ENCODE data around the gene LIPN. TPM values are rescaled to one million over a fixed set of nuclear protein-coding genes. Genes with fewer than 3 reads are reported as not detected.
A peak's percentile ranks its signal among the peaks of the same experiment; 100 is the strongest.
"Not testable (repeated sequence)": the region's sequence is repeated elsewhere in the genome, so short reads cannot be mapped to it uniquely, and the experiment has no call there.

Gene LIPN
- total RNA-seq, result not detected
- not detected for polyA plus RNA-seq (ENCODE audit: insufficient read depth in 1 of 8, insufficient read length in 8 of 8, low replicate concordance in 1 of 8)
- long read RNA-seq, donor 1, result 0 reads
- long read RNA-seq, donor 2, result 0 reads
- long read RNA-seq, donor 3, result 0 reads
- long read RNA-seq, donor 4, result 0 reads
- long read RNA-seq, donor 5, result 0 reads
- long read RNA-seq, donor 6, result 0 reads
- long read RNA-seq, donor 7, result 0 reads
- long read RNA-seq, donor 8, result 0 reads
- long read RNA-seq, donor 9, result 0 reads
- long read RNA-seq, donor 10, result 0 reads
- long read RNA-seq, donor 11, result 0 reads

DNA sequence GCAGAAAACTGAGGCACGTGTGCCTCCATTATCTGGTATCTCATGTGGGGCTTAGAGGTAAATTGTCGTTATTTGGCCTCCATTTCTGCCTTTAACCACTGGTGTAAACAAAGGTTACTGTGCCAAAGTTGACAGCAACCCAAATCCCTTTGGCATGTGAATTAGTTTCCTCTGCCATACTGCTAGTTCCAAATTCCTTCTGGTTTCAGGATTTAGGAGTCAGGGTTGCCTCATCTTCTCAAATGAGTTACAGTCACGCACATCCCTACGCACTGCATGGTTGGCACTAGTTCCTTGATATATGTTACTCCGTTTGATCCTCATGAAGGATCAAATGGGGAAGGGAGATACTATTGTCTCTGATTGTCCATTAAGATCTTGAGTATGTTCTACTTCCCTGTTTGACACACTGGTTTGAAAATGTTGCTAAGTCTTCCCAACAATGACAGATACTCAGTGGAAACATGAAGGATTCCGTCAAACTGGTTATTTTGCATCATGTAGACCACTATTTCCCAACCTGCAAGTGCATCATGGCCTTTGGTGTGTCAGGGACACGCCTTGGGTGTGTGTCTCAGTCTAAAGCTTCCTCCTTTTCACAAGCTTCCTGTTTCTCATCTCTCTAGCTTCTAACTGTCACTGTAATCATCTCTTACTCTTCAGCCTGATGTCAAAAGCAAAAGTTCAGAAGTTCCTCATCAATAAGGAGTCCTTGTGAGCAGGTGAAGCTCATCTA is at the start of gene LIPN:
Gene LIPN (plus strand): TSS at position 655 of the 736 bp plus-strand sequence. CDS start 1,386 bp downstream, outside the sequence.
- H3K36me3 ChIP-seq (ENCODE audit: control insufficient read depth, insufficient read depth, low read length), result no peaks in the 10 kb centered on the region
- 89% methylated on average over 3 of the region's 7 CpGs for WGBS (ENCODE audit: insufficient coverage)
- H3K27ac ChIP-seq (ENCODE audit: low read length), result no peak within 1 kb of the TSS
- no peaks in the 10 kb centered on the region for H3K9me3 ChIP-seq (replicated peaks; ENCODE audit: control insufficient read depth, low read depth, low read length)
- no peak within 1 kb of the TSS for H3K4me3 ChIP-seq (ENCODE audit: low read length)
- no peaks in the 10 kb centered on the region for H3K27me3 ChIP-seq (ENCODE audit: control insufficient read depth, insufficient read depth, low read length)
- peak; percentile 4 for DNase-seq
- H3K4me1 ChIP-seq (ENCODE audit: control insufficient read depth, insufficient read depth, low read length), result no peaks in the 10 kb centered on the region

DNA sequence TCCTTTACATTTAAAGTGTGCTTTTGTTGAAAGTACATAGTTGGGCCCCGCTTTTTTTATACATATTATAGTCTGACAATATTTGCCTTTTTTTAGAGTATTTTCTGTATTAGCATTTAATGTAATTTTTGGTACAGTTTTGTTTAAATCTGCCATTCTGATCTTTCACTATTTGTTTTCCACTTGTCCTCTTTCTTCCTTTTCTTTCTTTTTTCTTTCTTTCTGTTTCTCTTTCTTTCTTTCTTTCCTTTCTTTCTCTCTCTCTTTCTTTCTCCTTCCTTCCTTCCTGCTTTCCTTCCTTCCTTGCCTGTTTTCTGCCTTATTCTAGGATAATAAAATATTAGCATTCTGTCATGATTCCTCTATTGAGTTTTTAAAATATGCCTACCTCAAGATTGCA is 44.3 kb upstream of the LIPN start:
- Histone ChIP-seq H3K36me3 (ENCODE audit: control insufficient read depth, insufficient read depth, low read length) (no peaks in the 10 kb centered on the region), H3K4me1 (ENCODE audit: control insufficient read depth, insufficient read depth, low read length) (no peaks in the 10 kb centered on the region), H3K27me3 (ENCODE audit: control insufficient read depth, insufficient read depth, low read length) (no peaks in the 10 kb centered on the region), H3K9me3 (replicated peaks; ENCODE audit: control insufficient read depth, low read depth, low read length) (no peaks in the 10 kb centered on the region), H3K4me3 (ENCODE audit: low read length) (no peak overlapping the region), H3K27ac (ENCODE audit: low read length) (no peak overlapping the region)
- no peak for DNase-seq
- WGBS (ENCODE audit: insufficient coverage), result no CpG with 5 or more reads among the region's 1 CpG

GRCh38 chr10:88721392-88721791 is 38.4 kb upstream of the LIPN start:
- WGBS (ENCODE audit: insufficient coverage), result 42% methylated on average over 1 of the region's 4 CpGs
- no peaks in the 10 kb centered on the region for H3K9me3 ChIP-seq (replicated peaks; ENCODE audit: control insufficient read depth, low read depth, low read length)
- no peak for DNase-seq
- H3K4me3 ChIP-seq (ENCODE audit: low read length), result no peak overlapping the region
- no peaks in the 10 kb centered on the region for H3K4me1 ChIP-seq (ENCODE audit: control insufficient read depth, insufficient read depth, low read length)
- H3K36me3 ChIP-seq (ENCODE audit: control insufficient read depth, insufficient read depth, low read length), result no peaks in the 10 kb centered on the region
- H3K27me3 ChIP-seq (ENCODE audit: control insufficient read depth, insufficient read depth, low read length), result no peaks in the 10 kb centered on the region
- H3K27ac ChIP-seq (ENCODE audit: low read length), result no peak overlapping the region

DNA sequence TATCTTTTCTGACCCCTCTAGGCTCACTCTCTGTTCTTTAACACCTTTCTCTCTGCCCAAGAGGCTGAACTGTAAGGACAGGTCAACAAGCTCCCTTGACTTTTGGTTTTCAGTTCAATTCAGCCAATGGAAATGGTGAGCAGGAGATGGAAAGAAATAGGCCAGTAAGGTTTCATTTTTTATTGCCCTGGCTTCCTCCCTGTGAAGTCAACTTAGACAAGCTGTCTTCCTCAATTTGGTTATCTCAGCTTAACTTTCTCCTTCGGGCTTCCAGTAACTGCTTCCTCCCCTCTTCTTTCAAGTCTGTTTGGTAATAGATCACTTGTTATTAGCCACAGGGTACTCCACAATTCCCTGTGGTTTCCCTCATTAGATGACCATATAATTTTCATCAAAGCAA is 34.0 kb upstream of the LIPN start:
- no CpG with 5 or more reads among the region's 1 CpG for WGBS (ENCODE audit: insufficient coverage)

GRCh38 chr10:88728107-88728763 is 31.6 kb upstream of the LIPN start:
- H3K4me1 ChIP-seq (ENCODE audit: control insufficient read depth, insufficient read depth, low read length), result no peaks in the 10 kb centered on the region
- H3K27me3 ChIP-seq (ENCODE audit: control insufficient read depth, insufficient read depth, low read length), result no peaks in the 10 kb centered on the region
- no peak overlapping the region for H3K4me3 ChIP-seq (ENCODE audit: low read length)
- 62% methylated on average over 30 of the region's 30 CpGs for WGBS (ENCODE audit: insufficient coverage)
- no peak overlapping the region for H3K27ac ChIP-seq (ENCODE audit: low read length)
- H3K36me3 ChIP-seq (ENCODE audit: control insufficient read depth, insufficient read depth, low read length), result no peaks in the 10 kb centered on the region
- H3K9me3 ChIP-seq (replicated peaks; ENCODE audit: control insufficient read depth, low read depth, low read length), result no peaks in the 10 kb centered on the region
- DNase-seq, result no peak

More for the DNA sequence above, 34.0 kb upstream of the LIPN start:
- H3K27ac ChIP-seq (ENCODE audit: low read length), result no peak overlapping the region
- no peak for DNase-seq
- no peaks in the 10 kb centered on the region for H3K4me1 ChIP-seq (ENCODE audit: control insufficient read depth, insufficient read depth, low read length)
- no peak overlapping the region for H3K4me3 ChIP-seq (ENCODE audit: low read length)
- no peaks in the 10 kb centered on the region for H3K27me3 ChIP-seq (ENCODE audit: control insufficient read depth, insufficient read depth, low read length)
- no peaks in the 10 kb centered on the region for H3K9me3 ChIP-seq (replicated peaks; ENCODE audit: control insufficient read depth, low read depth, low read length)
- no peaks in the 10 kb centered on the region for H3K36me3 ChIP-seq (ENCODE audit: control insufficient read depth, insufficient read depth, low read length)

DNA sequence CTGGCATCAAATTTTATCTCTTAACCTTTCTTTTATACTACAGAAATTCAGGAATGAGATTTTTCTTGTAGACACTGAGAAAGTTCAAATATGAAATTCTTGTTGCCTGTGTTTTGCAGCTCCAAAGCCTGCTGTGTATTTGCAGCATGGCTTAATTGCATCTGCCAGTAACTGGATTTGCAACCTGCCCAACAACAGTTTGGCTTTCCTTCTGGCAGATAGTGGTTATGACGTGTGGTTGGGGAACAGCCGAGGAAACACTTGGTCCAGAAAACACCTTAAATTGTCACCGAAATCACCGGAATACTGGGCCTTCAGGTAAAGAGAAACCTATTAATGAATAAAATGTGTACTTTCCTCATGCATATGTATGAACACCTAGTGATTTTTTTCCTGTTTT is 29.0 kb upstream of the LIPN start:
- no CpG with 5 or more reads among the region's 4 CpGs for WGBS (ENCODE audit: insufficient coverage)
- H3K27me3 ChIP-seq (ENCODE audit: control insufficient read depth, insufficient read depth, low read length), result no peaks in the 10 kb centered on the region
- DNase-seq, result no peak

DNA sequence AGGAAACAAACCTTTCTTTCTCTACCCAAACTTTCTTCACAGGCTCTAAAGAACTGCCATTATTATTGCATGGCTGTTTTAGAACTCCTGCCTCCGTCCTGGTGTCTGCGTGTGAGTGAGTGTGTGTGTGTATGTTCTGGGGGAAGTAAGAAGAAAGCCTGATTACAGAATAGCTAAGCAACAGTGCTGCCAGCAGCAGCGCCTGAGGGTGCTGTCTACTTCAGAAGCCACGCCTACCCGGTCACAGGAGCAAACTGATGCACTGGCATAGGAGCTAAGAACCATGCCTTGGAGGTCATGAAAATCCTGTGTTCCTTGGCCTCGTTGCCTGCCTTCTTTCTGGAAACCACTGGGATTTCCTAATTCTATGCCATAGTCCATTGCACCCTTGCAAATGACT is 28.5 kb upstream of the LIPN start:
- 44% methylated on average over 5 of the region's 6 CpGs for WGBS (ENCODE audit: insufficient coverage)
- DNase-seq, result no peak

More for the DNA sequence above, 29.0 kb upstream of the LIPN start:
- no peaks in the 10 kb centered on the region for H3K9me3 ChIP-seq (replicated peaks; ENCODE audit: control insufficient read depth, low read depth, low read length)
- no peak overlapping the region for H3K4me3 ChIP-seq (ENCODE audit: low read length)
- no peaks in the 10 kb centered on the region for H3K36me3 ChIP-seq (ENCODE audit: control insufficient read depth, insufficient read depth, low read length)
- no peak overlapping the region for H3K27ac ChIP-seq (ENCODE audit: low read length)
- H3K4me1 ChIP-seq (ENCODE audit: control insufficient read depth, insufficient read depth, low read length), result no peaks in the 10 kb centered on the region

GRCh38 chr10:88733215-88733614 is 26.6 kb upstream of the LIPN start:
- no peaks in the 10 kb centered on the region for H3K9me3 ChIP-seq (replicated peaks; ENCODE audit: control insufficient read depth, low read depth, low read length)
- H3K27ac ChIP-seq (ENCODE audit: low read length), result no peak overlapping the region
- WGBS (ENCODE audit: insufficient coverage), result no CpG with 5 or more reads among the region's 2 CpGs
- H3K36me3 ChIP-seq (ENCODE audit: control insufficient read depth, insufficient read depth, low read length), result no peaks in the 10 kb centered on the region
- no peak for DNase-seq
- no peaks in the 10 kb centered on the region for H3K4me1 ChIP-seq (ENCODE audit: control insufficient read depth, insufficient read depth, low read length)
- H3K27me3 ChIP-seq (ENCODE audit: control insufficient read depth, insufficient read depth, low read length), result no peaks in the 10 kb centered on the region
- H3K4me3 ChIP-seq (ENCODE audit: low read length), result no peak overlapping the region

More for the DNA sequence above, 28.5 kb upstream of the LIPN start:
- Histone ChIP-seq H3K27ac (ENCODE audit: low read length) (no peak overlapping the region), H3K4me1 (ENCODE audit: control insufficient read depth, insufficient read depth, low read length) (no peaks in the 10 kb centered on the region), H3K36me3 (ENCODE audit: control insufficient read depth, insufficient read depth, low read length) (no peaks in the 10 kb centered on the region), H3K9me3 (replicated peaks; ENCODE audit: control insufficient read depth, low read depth, low read length) (no peaks in the 10 kb centered on the region), H3K27me3 (ENCODE audit: control insufficient read depth, insufficient read depth, low read length) (no peaks in the 10 kb centered on the region), H3K4me3 (ENCODE audit: low read length) (no peak overlapping the region)

- DNase-seq, result no peak
- WGBS (ENCODE audit: insufficient coverage), result no CpG with 5 or more reads among the region's 1 CpG
- Histone ChIP-seq H3K9me3 (replicated peaks; ENCODE audit: control insufficient read depth, low read depth, low read length) (no peaks in the 10 kb centered on the region), H3K27me3 (ENCODE audit: control insufficient read depth, insufficient read depth, low read length) (no peaks in the 10 kb centered on the region), H3K4me3 (ENCODE audit: low read length) (no peak overlapping the region), H3K4me1 (ENCODE audit: control insufficient read depth, insufficient read depth, low read length) (no peaks in the 10 kb centered on the region), H3K27ac (ENCODE audit: low read length) (no peak overlapping the region), H3K36me3 (ENCODE audit: control insufficient read depth, insufficient read depth, low read length) (no peaks in the 10 kb centered on the region)
Observed at GRCh38 chr10:88735661-88736060, 24.2 kb upstream of the LIPN start.

- not testable (repeated sequence) for H3K27me3 ChIP-seq (ENCODE audit: control insufficient read depth, insufficient read depth, low read length); H3K9me3 ChIP-seq (replicated peaks; ENCODE audit: control insufficient read depth, low read depth, low read length); H3K4me1 ChIP-seq (ENCODE audit: control insufficient read depth, insufficient read depth, low read length); H3K27ac ChIP-seq (ENCODE audit: low read length); H3K36me3 ChIP-seq (ENCODE audit: control insufficient read depth, insufficient read depth, low read length); DNase-seq; H3K4me3 ChIP-seq (ENCODE audit: low read length)
- WGBS (ENCODE audit: insufficient coverage), result 0% methylated on average over 1 of the region's 5 CpGs
Observed at GRCh38 chr10:88741921-88742320, 17.9 kb upstream of the LIPN start.
